ENCODE results near the gene OTOG.

OTOG gene

GRCh38 chr11:17633987-17634775, 87.1 kb downstream of the OTOG start:
- DNase-seq (ENCODE audit: low spot score), result no peak

GRCh38 chr11:17634776-17635550, 87.9 kb downstream of the OTOG start:
- DNase-seq (ENCODE audit: low spot score), result no peak

- no peak for DNase-seq (ENCODE audit: low spot score)
These were observed 88.5 kb downstream of the OTOG start for GRCh38 chr11:17635551-17635938.

GRCh38 chr11:17636721-17637120, 89.7 kb downstream of the OTOG start:
- DNase-seq (ENCODE audit: low spot score), result no peak

GRCh38 chr11:17637901-17638300, 90.8 kb downstream of the OTOG start:
- no peak for DNase-seq (ENCODE audit: low spot score)

- DNase-seq (ENCODE audit: low spot score), result no peak
These were observed 91.3 kb downstream of the OTOG start for GRCh38 chr11:17638311-17638710.

GRCh38 chr11:17639091-17639490, 92.0 kb downstream of the OTOG start:
- no peak for DNase-seq (ENCODE audit: low spot score)

GRCh38 chr11:17639781-17640180, 92.7 kb downstream of the OTOG start:
- no peak for DNase-seq (ENCODE audit: low spot score)

- no peak for DNase-seq (ENCODE audit: low spot score)
These were observed 93.6 kb downstream of the OTOG start for GRCh38 chr11:17640493-17641164.

- no peak for DNase-seq (ENCODE audit: low spot score)
These were observed 94.8 kb downstream of the OTOG start for GRCh38 chr11:17641792-17642350.

GRCh38 chr11:17642370-17642769, 95.3 kb downstream of the OTOG start:
- no peak for DNase-seq (ENCODE audit: low spot score)

GRCh38 chr11:17642980-17643379, 95.9 kb downstream of the OTOG start:
- DNase-seq (ENCODE audit: low spot score), result no peak

GRCh38 chr11:17643506-17644405, 96.7 kb downstream of the OTOG start:
- DNase-seq (ENCODE audit: low spot score), result no peak

GRCh38 chr11:17645190-17645970, 98.3 kb downstream of the OTOG start:
- DNase-seq (ENCODE audit: low spot score), result no peak

GRCh38 chr11:17646451-17647145, 99.5 kb downstream of the OTOG start:
- DNase-seq (ENCODE audit: low spot score), result no peak

- peak; percentile 62 for DNase-seq (ENCODE audit: low spot score)
These were observed 101.5 kb downstream of the OTOG start for GRCh38 chr11:17648528-17648927.

- no peak for DNase-seq (ENCODE audit: low spot score)
These were observed 102.2 kb downstream of the OTOG start for GRCh38 chr11:17649261-17649660.

GRCh38 chr11:17649696-17650095, 102.6 kb downstream of the OTOG start:
- DNase-seq (ENCODE audit: low spot score), result no peak

- peak; percentile 68 for DNase-seq (ENCODE audit: low spot score)
These were observed 103.3 kb downstream of the OTOG start for GRCh38 chr11:17650127-17650911.
